Activated CD4-positive, CD25-positive, alpha-beta regulatory T cell (primary cell): ENCODE results near the gene CAPN9.

Experiments
- DNase-seq, 4 experiments: peaks; one replicate each; lab custom pipeline; 2025; lab: John Stamatoyannopoulos, UW

The CAPN9 gene

DNA sequence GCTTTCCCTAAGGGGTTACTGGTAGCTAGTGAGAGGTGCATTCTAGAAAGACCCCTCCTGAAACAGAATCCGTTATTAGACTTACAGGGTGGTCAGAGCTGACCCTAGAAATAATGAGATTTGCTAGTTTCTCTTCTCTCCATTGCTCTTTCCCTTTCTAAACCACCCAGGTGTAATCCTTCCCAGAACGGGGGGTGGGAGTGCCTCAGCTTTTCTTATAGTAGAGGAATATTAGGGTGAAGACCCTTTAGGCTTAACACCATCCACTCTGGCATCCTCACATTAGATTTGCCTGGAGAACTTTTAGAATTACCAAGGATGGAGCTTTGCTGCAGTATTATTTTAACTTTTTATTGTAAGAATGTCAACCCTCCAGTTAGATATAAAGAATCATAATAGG lies 49.4 kb downstream of the CAPN9 start:
- no peak for DNase-seq

DNA sequence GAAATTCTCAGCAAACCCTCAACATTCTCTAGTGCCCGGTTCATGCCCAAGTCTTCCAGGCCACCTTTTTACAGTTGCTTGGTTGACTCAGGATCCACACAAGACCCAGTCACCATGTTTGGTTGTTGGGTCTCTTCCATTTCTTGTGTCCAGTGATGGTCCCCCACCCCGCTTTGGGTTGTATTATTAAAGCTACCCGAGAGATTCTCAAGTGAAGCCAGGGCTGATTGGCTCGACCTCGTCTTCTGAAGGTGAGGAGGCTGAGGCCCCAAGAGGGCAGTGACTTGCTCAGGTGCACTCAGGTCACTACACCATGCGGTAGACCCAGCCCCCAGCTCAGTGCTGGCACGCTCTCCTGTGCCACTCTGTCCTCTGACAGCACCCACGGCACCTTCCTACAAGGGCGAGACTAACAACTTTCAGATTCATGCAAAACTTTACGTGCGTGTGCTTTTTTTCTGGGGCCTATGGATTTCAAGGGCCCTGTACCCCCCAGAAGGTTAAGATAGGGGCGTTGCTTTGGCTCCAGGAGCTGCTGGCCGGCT lies 50.3 kb downstream of the CAPN9 start:
- DNase-seq: no peak

DNA sequence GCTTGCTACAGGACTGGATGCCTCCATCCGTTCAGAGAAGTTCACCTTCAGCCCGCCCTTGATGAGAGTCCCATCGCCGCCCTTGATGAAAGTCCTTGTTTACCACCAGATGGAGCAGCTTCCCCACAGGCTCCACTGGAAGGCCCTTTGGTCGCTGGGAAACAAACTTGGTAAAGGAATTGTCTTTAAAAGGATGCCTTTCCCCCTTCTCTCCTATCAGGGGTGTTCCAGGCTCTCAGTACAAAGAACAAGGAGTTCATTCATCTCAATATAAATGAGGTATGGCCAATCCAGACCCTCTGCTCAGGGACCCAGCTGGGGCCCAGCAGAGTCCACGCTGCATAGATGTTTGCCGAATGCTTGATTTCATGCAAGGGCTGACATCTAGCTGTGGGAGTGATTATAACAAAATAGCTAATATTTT lies 50.8 kb downstream of the CAPN9 start:
- no peak for DNase-seq

DNA sequence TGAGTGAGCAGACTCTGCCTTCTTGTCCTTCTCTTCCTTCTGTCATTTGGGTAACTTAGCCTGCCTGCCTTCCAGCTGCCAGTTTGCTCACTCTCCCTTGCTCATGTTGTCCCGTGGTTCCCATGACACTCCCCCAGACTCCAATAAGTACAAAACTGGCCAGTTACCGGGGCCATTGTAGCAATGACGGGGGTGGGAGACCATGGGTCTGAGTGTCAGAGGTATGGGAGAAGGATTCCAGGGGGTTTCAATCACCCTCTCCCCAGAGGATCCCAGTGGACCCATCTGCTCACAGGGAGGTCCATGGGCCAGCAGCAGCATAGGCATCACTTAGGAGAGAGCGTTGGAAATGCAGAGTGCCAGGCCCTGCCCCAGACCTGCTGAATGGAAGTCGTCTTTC lies 51.3 kb downstream of the CAPN9 start:
- no peak for DNase-seq

DNA sequence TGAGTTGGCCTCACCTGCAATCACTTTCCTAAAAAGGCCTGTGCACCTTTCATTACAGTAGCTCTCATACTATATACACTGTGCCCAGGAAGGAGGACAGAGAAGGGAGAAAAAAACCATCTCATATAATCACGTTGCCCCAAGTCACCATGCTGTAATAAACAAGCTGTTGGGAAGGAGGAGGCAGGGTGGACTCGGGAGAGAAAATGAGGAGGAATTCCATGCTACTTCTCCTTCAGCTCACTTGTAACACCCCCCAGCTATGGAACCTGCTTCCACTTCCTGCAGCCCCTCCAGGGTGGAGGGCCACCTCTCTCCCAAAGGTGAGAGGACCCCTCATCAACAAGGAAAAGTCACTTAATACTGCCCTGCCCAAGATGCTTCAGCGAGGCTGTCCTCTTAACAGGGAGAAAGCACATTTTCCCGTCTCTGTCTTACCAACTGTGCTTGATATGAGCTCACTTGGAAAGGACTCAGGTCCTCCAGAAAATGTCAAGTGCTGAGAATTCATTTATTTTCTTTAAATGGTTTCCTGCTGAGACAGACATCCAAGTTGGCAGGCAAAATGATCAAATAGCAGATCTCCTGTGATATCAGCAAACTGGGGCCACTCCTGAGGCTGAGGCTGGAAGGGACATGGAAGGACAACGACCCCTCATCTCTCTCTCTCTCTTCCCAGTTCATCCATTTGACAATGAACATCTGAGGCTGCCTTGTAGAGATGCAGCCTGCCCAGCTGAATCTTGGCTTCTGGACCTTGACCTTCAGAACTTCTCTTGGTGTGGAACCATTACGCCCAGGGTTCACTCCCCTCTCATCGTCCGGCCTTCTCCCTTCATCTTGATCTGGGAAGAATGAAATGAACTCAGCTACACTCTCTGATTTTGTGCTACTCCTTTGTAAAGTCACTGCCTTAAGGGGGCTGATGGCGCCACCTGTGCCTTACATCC lies 54.0 kb downstream of the CAPN9 start:
- no peak for DNase-seq

DNA sequence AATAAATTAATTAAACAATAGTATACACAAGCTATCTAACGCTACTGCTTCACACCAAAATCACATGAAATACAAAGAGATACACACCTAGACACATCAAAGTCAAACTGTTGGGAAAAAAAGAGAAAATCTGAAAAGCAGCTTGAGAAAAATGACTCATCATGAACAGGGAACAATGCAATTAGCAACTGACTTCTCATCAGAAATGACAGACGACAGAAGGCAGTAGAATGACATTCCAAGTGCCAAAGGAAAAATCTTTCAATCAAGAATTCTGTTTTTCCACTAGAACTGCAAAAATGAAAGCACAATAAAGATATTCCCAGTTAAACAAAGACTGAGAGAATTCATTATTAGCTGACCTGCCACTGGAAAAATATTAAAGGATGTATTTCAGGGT lies 57.2 kb downstream of the CAPN9 start:
- no peak for DNase-seq

DNA sequence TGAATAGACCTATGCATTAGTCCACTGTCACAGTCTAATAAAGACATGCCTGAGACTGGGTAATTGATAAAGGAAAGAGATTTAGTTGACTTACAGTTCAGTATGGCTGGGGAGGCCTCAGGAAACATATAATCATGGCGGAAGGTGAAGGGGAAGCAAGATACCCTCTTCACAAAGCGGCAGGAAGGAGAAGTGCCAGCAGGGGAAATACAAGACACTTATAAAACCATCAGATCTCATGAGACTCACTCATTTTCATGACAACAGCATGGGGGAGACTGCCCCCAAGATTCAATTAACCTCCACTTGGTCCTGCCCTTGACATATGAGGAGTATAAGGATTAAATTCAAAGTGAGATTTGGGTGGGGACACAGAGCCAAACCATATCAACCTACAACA lies 59.4 kb downstream of the CAPN9 start:
- DNase-seq: no peak

DNA sequence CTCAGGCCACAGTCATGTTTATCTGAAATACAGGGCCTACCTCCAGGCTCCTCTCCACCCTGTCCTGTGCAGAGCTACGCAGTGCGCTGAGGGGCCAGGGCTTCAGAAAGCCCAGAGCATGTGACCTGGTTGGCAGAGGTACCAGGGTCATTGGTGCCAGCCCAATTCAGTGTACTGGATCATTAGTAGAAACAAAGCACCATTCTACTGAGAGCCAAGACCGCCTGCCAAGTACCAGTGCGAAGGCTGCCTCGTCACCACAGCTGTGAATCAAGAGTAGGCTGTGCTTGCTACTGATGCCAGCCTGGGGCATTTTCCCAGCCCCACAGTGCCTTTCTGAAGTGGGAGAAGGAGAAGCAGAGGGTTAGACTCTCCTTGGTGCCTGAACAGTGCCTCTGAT lies 59.8 kb downstream of the CAPN9 start:
- DNase-seq: no peak

DNA sequence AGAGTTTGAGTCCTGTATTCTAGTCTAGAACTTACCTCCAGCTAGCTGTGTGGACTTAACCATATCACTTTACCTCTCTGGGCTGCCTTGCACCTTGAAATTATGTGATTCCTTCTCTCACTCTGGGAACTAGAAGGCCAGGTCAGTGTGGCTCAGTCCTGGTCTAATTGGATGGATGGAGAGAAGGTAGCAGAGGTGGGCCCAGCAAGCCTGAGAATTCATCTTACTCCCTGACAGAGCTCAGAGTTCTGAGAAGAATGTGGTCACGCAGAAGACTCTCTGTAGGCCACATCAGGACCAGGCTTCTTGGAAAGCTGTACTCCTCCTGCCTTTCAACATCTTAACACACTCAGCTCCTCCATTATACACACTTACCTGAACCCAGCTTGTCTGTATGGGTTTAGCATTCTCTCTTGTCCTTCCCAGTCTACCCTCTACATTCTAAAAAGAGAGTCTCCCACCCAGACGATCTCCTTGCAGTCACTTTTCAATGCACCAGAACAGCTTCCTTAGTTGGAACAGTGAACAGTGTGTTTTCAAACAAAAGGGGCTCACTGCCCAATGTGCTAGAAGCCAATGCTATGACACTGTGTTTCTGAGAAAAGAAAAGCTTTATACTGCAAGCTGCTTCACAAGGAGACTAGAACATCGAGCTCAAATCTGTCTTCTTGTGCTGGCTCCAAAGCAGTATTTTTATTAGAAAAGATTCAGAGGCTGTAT lies 60.5 kb downstream of the CAPN9 start:
- DNase-seq: no peak

DNA sequence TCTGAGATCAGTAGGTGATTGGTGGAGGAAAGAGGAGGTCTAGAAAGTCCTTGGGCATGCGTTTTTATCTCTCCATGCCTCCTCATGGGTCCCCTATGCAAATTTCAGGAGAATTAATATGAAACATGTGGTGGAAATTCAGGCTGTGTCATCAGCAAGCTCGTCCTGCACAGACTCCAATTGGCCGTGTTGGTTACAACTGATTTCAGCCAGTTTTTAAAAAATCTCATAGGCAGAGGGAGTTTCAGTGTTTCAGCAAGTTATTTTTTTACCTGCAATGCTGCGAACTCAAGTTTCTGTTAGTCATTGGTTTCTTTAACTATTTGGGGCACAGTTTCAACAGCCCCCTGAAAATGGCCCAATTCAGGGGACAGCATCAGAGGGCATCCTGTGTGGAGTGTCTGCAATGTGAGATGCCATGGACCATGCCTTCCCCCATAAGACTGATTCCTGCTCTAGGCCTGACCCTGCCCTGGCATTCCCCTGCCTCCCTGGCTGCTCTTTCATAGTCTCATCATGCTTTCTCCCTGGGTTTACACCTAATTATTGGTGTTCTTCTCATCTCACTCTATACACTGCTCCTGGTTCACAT lies 61.2 kb downstream of the CAPN9 start:
- no peak for DNase-seq

DNA sequence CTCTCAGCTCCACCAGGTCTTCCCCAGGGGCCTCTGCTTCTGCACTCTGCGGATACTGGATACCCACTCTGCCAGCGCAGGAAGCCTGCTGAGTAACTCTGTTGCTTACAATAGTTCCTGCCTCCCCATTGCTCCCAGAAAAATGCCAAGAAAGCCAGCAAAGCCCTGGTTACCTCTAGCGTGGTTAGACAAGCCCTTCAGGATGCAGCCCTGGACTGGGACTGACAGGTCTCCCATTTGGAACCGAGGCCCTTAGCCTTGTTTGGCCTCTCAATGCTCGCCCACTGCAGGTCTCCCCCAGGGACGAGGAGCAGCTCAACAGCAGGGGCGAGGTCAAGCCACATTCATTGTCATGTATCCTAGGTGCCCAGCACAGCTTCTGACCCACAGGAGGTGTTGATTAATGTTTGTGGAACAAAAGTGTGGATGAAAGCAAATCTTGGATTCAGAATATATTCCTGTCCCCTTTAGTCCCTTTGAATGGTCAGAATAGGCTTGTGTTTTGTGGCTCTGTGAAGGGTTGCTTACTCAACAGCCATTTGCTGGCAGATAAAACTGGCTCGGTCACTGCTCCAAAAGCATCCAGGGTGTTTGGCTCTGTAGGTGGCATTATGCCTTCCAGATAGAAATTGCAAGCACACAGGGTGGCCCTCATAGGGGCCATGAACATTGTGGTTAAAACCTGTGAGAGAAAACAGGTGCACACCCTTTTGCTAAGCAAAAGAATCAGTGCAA lies 62.2 kb downstream of the CAPN9 start:
- no peak for DNase-seq

DNA sequence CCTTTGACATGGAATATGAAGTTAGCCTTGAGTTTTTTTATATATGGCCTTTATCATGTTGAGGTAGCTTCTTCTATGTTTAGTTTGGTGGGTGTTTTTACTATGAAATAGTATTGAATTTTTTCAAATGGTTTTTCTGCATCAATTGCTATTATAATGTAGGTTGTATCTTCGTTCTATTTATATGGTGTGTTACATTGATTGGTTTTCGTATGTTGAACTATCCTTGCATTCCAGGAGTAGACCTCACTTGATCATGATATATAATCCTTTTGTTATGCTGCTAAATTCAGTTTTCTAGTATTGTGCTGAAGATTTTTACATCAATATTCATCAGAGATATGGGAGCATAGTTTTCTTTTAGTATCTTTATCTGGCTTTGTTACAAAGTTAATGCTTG lies 65.4 kb downstream of the CAPN9 start:
- no peak for DNase-seq

DNA sequence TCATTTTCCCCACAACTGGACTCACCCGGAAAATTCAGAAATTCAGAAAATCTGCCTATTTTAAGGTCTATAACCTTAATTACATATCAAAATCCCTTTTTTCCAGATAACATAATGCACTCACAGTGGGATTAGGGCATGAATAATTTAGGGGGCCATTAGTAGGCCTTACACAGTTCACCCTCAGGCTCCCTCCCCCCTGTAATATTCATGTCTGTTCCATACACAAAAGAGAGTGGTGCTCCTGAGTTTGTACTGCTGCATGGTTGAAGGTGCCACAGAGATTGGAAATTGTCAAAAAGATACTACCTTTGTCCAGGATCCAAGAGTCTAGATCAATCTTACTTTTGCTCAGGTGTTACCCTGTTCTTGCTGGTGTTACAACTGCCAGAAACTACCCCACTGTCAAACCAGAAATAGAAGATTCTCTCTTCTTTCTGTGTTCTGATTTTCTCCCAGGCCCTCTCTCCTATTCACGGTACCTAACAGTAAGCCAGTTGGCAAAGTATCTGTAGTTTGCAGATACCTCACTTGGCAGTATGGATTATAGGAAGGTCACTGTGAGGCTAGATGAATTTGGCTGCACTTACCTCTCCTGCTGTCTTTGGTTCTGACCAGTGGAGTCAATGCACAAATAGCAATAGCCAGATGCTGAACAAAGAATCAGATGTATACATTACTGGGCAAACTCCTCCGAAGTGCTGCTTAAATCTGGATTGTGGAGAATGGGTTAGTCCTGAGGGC lies 67.9 kb downstream of the CAPN9 start:
- DNase-seq: no peak

DNA sequence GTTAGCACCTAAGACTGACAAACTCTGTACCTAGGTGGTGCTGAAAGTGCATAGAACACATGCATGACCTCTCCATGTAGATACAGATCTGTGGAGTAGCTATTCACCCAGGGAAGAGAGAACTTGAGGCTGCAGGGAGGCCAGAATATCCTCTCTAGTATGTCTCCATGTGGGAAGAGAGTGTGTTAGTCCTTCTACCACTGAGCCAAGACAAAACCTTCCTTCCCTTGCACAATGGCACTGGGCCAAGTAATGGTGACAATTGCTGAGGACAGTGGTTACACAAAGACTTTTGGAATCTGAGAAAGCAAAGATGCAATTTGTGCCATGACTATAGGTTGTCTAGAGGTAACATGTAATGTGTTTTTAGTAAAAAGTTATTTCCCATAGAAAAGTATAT lies 68.8 kb downstream of the CAPN9 start:
- no peak for DNase-seq

DNA sequence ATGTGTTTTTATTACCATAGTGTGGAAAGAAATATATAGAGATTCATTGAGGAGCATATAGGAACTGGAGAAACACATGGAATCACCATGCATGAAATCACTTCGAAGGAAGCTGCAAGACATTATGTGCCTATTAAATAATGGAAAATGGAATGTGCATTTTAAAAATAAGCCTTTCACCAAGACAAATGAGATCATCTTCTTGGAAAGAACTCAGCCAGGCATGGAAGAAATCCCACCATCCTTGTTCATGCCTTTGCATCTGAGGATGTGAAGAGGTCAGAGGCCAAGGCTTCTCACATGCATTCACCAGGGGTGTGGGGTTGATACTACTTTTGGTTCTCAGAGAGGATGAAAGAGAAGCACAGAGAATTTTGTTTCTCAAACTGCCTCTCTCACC lies 71.2 kb downstream of the CAPN9 start:
- no peak for DNase-seq

DNA sequence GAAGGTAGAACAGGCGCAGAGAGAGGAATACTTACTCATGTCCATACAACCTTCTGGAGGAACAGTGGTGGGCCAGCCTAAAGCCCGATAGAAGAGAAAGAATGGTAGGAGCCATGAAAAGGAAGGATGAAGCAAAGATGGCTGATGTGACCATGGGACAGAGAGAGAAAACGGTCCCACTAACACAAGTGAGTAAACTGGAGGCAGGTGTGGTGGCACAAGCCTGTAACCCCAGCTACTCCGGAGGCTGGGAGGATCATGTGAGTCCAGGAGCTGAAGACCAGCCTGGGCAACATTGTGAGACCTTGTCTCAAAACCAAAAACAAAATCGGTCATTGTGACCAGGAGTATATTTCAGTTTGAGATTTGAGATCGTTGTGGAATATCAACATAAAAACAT lies 71.7 kb downstream of the CAPN9 start:
- no peak for DNase-seq

DNA sequence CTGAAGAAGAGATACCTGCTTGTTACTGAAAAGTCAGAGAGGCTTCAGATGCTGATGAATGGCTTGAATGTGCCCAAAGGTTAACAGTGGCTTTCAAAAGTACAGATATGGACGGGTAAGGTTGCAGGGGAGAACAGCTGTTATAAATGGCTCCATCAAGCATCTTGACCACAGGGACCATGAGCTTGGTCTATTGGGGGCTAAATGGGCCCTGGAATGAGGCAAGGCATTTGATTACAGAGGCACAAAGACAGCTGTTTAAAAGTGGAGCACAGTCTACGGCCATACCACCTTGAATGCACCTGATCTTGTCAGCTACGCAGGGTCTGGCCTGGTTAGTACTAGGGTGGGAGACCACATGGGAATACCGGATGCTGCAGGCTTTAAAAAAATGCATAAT lies 72.8 kb downstream of the CAPN9 start:
- DNase-seq: no peak

DNA sequence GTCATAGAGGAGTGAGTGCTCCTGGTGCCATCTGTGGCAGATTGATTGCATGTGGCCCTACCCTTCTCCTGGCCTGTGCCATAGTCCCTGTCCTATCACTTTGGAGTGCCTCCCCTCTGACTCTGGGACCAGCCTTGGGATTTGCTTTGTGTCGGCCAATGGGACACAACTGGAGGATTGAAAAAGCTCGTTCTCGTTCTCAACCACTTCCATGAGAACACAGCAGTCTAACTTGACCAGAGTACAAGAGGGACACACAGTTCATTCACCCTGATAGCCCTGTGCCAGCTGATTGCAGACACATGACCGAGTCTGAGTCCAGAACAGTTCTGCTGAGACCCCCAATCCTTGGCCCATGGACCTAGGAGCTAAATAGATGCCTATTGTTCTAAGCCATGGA lies 73.4 kb downstream of the CAPN9 start:
- no peak for DNase-seq

DNA sequence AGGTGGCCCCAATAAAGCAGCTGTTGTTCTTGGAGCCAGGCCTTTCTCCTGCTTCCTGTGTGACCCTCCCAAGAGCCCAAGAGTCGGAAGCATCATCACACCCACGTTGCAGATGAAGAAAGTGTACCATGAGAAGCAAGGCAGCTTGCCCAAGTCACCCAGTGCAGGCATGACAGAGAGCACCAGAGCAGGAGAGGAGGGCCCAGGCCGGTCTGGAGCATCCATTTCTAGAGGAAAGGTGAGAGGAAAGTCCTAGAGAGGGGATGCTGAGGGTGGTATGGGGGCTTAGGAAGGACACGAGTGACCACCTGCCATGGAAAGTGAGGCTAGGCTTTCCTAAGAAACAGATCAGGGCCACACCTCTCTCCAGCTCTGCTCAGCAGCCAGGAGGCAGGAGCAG lies 74.2 kb downstream of the CAPN9 start:
- DNase-seq: no peak

DNA sequence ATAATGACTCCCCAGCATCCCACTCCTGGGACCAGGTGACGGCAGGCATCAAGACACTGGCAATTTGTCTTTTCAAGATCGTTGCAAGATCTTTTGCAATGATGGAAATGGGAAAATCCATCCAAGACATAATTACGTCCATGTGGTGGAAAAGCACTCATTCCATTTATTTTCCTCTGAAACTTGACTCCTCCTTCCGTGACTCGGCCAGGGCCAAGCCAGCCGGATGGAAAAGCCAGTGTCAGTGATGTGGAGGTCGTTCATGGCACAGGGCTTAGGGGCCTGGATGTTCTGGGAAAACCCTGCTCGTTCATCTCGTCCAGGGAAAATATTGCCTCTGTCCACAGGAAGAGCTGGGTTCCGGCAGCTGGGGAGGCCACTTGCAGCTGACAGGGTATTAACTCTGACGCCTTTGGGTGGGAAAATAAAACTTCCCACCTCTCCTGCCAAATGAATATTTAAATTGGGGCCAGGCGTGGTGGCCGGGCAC lies 74.9 kb downstream of the CAPN9 start:
- no peak for DNase-seq

DNA sequence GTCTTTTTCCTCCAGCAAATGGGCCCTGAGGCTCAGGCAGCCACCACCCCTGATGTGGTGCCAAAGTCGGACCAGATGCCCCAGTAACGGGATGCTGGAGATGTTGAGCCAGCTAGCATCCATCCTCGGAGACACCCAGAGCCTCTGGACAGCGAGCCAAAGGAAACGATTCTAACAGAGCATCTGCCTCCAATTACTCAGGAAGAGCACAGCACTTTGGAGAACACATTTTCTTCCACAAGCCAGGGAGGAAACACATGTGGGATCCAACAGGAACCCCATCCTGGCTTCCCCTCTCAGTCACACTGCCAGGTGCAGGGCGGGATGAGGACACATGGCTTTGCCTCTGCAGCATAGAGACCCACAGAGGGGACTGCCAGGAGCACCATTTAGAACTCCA lies 76.2 kb downstream of the CAPN9 start:
- no peak for DNase-seq
